IMR-90 (cell line): ENCODE results near the gene APCS. TPM values are rescaled to one million over a fixed set of nuclear protein-coding genes. Genes with fewer than 3 reads are reported as not detected.

ENCODE experiments used
- ATAC-seq: fragments of 200-7000 bp; cut with Tn5 transposase; 2 replicates; pipeline ENCODE4 v1.9.1; 2020; ENCODE audit warnings: low read depth, mild to moderate bottlenecking, moderate library complexity
- BruUV-seq: library from RNA; stranded (reverse); fragments of 400-500 nt; replicated peaks from 2 replicates; lab custom pipeline; 2021; lab: Mats Ljungman, UMichigan
- CTCF ChIA-PET: fragments of 300-600 bp; formaldehyde crosslinking; extraction: SDS; loops from one replicate; lab custom pipeline; 2021; ENCODE audit warnings: antibody characterized with exemption; lab: Yijun Ruan, JAX
- POLR2A ChIA-PET: fragments of 300-600 bp; sonication (Branson Sonifier 250); formaldehyde crosslinking; loops from one replicate; lab custom pipeline; 2022; ENCODE audit warnings: antibody characterized with exemption; ENCODE audit not compliant: unreplicated experiment; lab: Charles Lee
- DNase-seq: peaks from one replicate; pipeline ENCODE4 v3.0.0; 2013
- H2AFZ ChIP-seq: replicated peaks from 2 replicates; pipeline ENCODE3; 2013; ENCODE audit warnings: low read length, mild to moderate bottlenecking; ENCODE audit not compliant: poor library complexity
- H2AK5ac ChIP-seq: 2 replicates; pipeline ENCODE4 v1.6.1; 2013; ENCODE audit warnings: low read depth, low read length, inconsistent platforms
- H2AK9ac ChIP-seq: replicated peaks from 2 replicates; pipeline ENCODE3; 2013; ENCODE audit warnings: mild to moderate bottlenecking, low read depth, low read length, moderate library complexity; ENCODE audit not compliant: poor library complexity
- H2BK120ac ChIP-seq: 2 replicates; pipeline ENCODE4 v1.6.1; 2013; ENCODE audit warnings: low read depth, low read length, inconsistent platforms
- H2BK15ac ChIP-seq: 3 replicates; pipeline ENCODE4 v1.6.1; 2013; ENCODE audit warnings: low read depth, low read length, inconsistent platforms
- H2BK20ac ChIP-seq: 2 replicates; pipeline ENCODE4 v1.6.1; 2013; ENCODE audit warnings: low read depth, mild to moderate bottlenecking, inconsistent platforms, low read length, moderate library complexity
- H2BK5ac ChIP-seq: 2 replicates; pipeline ENCODE4 v1.6.1; 2013; ENCODE audit warnings: mild to moderate bottlenecking, low read depth, low read length, inconsistent platforms; ENCODE audit not compliant: poor library complexity, severe bottlenecking
- H3K14ac ChIP-seq: replicated peaks from 2 replicates; pipeline ENCODE4 v1.6.1; 2013; ENCODE audit warnings: low read depth, low read length, inconsistent platforms
- H3K18ac ChIP-seq: 2 replicates; pipeline ENCODE4 v1.6.1; 2013; ENCODE audit warnings: low read depth, low read length, control low read depth
- H3K23ac ChIP-seq: 2 replicates; pipeline ENCODE4 v1.6.1; 2013; ENCODE audit warnings: low read depth, low read length, inconsistent platforms
- H3K27ac ChIP-seq: 2 replicates; pipeline ENCODE4 v1.5.1; 2013; ENCODE audit warnings: mild to moderate bottlenecking, control low read depth, low read length; ENCODE audit not compliant: insufficient read depth
- H3K27me3 ChIP-seq: 2 replicates; pipeline ENCODE4 v1.6.1; 2013; ENCODE audit warnings: low read length; ENCODE audit not compliant: control insufficient read depth, insufficient read depth
- H3K36me3 ChIP-seq: 2 replicates; pipeline ENCODE4 v1.6.1; 2013; ENCODE audit warnings: low read length, mixed read lengths; ENCODE audit not compliant: control insufficient read depth, insufficient read depth
- H3K4ac ChIP-seq: 2 replicates; pipeline ENCODE4 v1.6.1; 2013; ENCODE audit warnings: low read depth, low read length, inconsistent platforms
- H3K4me1 ChIP-seq: 2 replicates; pipeline ENCODE4 v1.6.1; 2013; ENCODE audit warnings: low read length, mixed read lengths; ENCODE audit not compliant: control insufficient read depth, insufficient read depth
- H3K4me2 ChIP-seq: 2 replicates; pipeline ENCODE4 v1.6.1; 2013; ENCODE audit warnings: low read depth, mild to moderate bottlenecking, control low read depth, low read length, moderate library complexity
- H3K4me3 ChIP-seq: 2 replicates; pipeline ENCODE4 v1.5.1; 2013; ENCODE audit warnings: low read depth, mild to moderate bottlenecking, control low read depth, low read length, moderate library complexity; ENCODE audit not compliant: insufficient read depth
- H3K56ac ChIP-seq: 2 replicates; pipeline ENCODE4 v1.6.1; 2013; ENCODE audit warnings: low read length, inconsistent platforms; ENCODE audit not compliant: insufficient read depth; ENCODE audit errors: extremely low read depth
- H3K79me1 ChIP-seq, 2 experiments: 2 replicates each; pipeline ENCODE4 v1.6.1; 2013; ENCODE audit warnings: low read length in 2 of 2, inconsistent platforms in 1 of 2, low read depth in 1 of 2
- H3K9ac ChIP-seq: 2 replicates; pipeline ENCODE4 v1.6.1; 2013; ENCODE audit warnings: low read depth, low read length, control low read depth
- H3K9me1 ChIP-seq: 2 replicates; pipeline ENCODE4 v1.6.1; 2013; ENCODE audit warnings: low read length, inconsistent platforms; ENCODE audit not compliant: insufficient read depth
- H3K9me3 ChIP-seq: 2 replicates; pipeline ENCODE4 v1.6.1; 2013; ENCODE audit warnings: low read length; ENCODE audit not compliant: control insufficient read depth, insufficient read depth
- H4K20me1 ChIP-seq: 2 replicates; pipeline ENCODE4 v1.6.1; 2013; ENCODE audit warnings: low read length, inconsistent platforms; ENCODE audit not compliant: insufficient read depth
- H4K5ac ChIP-seq: 2 replicates; pipeline ENCODE4 v1.6.1; 2013; ENCODE audit warnings: mild to moderate bottlenecking, low read depth, low read length, control low read depth
- H4K8ac ChIP-seq, 2 experiments: 2 replicates each; pipeline ENCODE4 v1.6.1; 2013; ENCODE audit warnings: low read depth in 2 of 2, low read length in 2 of 2, control low read depth in 1 of 2, inconsistent platforms in 1 of 2
- H4K91ac ChIP-seq: 2 replicates; pipeline ENCODE4 v1.6.1; 2013; ENCODE audit warnings: low read depth, low read length, inconsistent platforms; ENCODE audit not compliant: insufficient read depth
- CEBPB ChIP-seq: IDR thresholded peaks from 2 replicates; pipeline ENCODE4 v1.6.1; 2012; ENCODE audit warnings: low read depth, low read length, improper control_type of control experiment
- RCOR1 ChIP-seq: IDR thresholded peaks from 2 replicates; pipeline ENCODE4 v1.6.1; 2012; ENCODE audit warnings: mild to moderate bottlenecking, low read length, improper control_type of control experiment; ENCODE audit not compliant: insufficient replicate concordance
- WGBS, 2 experiments: methylation state at CpG; one replicate each; pipeline versions ENCODE4 v1.1.5 to v1.1.7; 2013; ENCODE audit warnings: missing lambda C conversion rate in 2 of 2; ENCODE audit not compliant: insufficient read length in 1 of 2; ENCODE audit errors: extremely low coverage in 2 of 2; 5-methylcytosine and 5-hydroxymethylcytosine counted together
- dilution Hi-C: fragments of 300-500 bp; cut with HindIII; formaldehyde crosslinking; loops from one replicate; pipeline ENCODE4 v1.14.3; 2018; ENCODE audit warnings: low sequenced_read_pairs; ENCODE audit not compliant: unreplicated experiment
- in situ Hi-C: fragments of 300-500 bp; cut with MboI; formaldehyde crosslinking; loops from 3 replicates; pipeline ENCODE4 v1.14.3; 2019; ENCODE audit warnings: low sequenced_read_pairs, inconsistent platforms, mixed read lengths
- intact Hi-C: fragments of 100-400 bp; cut with micrococcal nuclease; formaldehyde crosslinking; loops from 2 replicates; pipeline ENCODE4 v1.10.0; 2022
- polyA plus RNA-seq, 3 experiments: library from polyadenylated mRNA; depleted of rRNA; stranded (reverse); fragments of >200 nt; gene quantifications; 2 replicates each; pipeline ENCODE4 v1.2.3, GENCODE V29; 2012; ENCODE audit warnings: low replicate concordance in 1 of 3
- total RNA-seq: library from RNA; depleted of rRNA; stranded (reverse); fragments of >200 nt; gene quantifications from 2 replicates; pipeline ENCODE4 v1.2.3, GENCODE V29; 2012

The APCS gene
- total and polyA plus RNA-seq, 2 of the 4 experiments (the other 2 are of a cell fraction) = not detected

- Histone ChIP-seq H3K27me3 (no peaks in the 10 kb centered on the region), H3K79me1 (no peaks in the 10 kb centered on the region), H3K4me1 (no peaks in the 10 kb centered on the region), H4K5ac (no peak overlapping the region), H3K27ac (no peak overlapping the region), H2BK20ac (no peak overlapping the region), H3K9me1 (no peaks in the 10 kb centered on the region), H3K4me3 (no peak overlapping the region), H2AK9ac (no peak overlapping the region), H3K9me3 (no peaks in the 10 kb centered on the region), H4K20me1 (no peaks in the 10 kb centered on the region), H3K56ac (no peak overlapping the region), H3K18ac (no peak overlapping the region), H3K9ac (no peak overlapping the region), H3K36me3 (no peaks in the 10 kb centered on the region), H2AK5ac (no peak overlapping the region), H4K8ac (no peak overlapping the region), H3K4me2 (no peak overlapping the region), H3K14ac (no peak overlapping the region), H3K23ac (no peak overlapping the region), H4K91ac (no peak overlapping the region), H2AFZ (no peak overlapping the region), H2BK15ac (no peak overlapping the region), H3K4ac (no peak overlapping the region), H2BK5ac (no peak overlapping the region), H2BK120ac (no peak overlapping the region)
- no CpG with 5 or more reads among the region's 2 CpGs for WGBS, 2 experiments
- in situ Hi-C loops = no loop called here
- ATAC-seq (no peak), DNase-seq (no peak)
- no TSS peak for BruUV-seq
- no peak for TF ChIP-seq RCOR1
- no peak for TF ChIP-seq CEBPB
- intact Hi-C loops = no loop called here
- dilution Hi-C loops = no loop called here
- ChIA-PET CTCF (no interaction called here), POLR2A (no interaction called here)
Measured at GRCh38 chr1:159560599-159560998, 27.0 kb upstream of the APCS start.
